Right renal pelvis (tissue), 4 donors: ENCODE results near the gene BCL7B. TPM values are rescaled to one million over a fixed set of nuclear protein-coding genes. Genes with fewer than 3 reads are reported as not detected.
A peak's percentile ranks its signal among the peaks of the same experiment; 100 is the strongest.
"Not testable (repeated sequence)": the region's sequence is repeated elsewhere in the genome, so short reads cannot be mapped to it uniquely, and the experiment has no call there.

Experiments used
- DNase-seq, 4 donors: peaks; one replicate each; pipeline ENCODE4 v3.0.0-alpha.2; 2013; ENCODE audit warnings: low read depth in 4 of 4, low spot score in 3 of 4, missing footprints in 1 of 4
- polyA plus RNA-seq, 4 donors: library from polyadenylated mRNA; unstranded; fragments of 120-200 nt; gene quantifications; one replicate each; pipeline ENCODE4 v1.2.1, GENCODE V29; 2013; ENCODE audit not compliant: insufficient read length in 4 of 4

BCL7B gene
- polyA plus RNA-seq, 4 donors: 37.3 to 43.0 (median 39.5) TPM

DNA sequence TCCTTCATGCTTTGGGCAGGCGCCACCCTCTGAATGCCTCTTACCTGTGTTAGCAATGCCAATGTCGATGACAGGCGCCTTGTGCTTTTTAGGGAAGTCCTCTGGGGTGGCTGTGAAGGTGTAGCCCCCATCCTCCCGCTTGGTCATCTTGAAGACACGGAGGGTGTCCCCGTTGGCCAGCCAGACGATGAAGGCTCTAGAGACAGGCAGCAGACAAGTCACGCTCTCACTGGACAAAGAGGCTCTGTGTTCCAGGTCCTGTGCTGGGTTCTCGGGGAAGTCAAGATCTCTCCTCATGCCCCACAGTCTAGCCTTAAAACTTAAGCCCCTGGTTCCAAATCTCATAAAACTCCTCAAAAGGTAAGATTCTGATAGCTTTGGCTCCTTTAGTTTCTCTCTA is 15.8 kb upstream of the BCL7B start:
- DNase-seq: no peak

DNA sequence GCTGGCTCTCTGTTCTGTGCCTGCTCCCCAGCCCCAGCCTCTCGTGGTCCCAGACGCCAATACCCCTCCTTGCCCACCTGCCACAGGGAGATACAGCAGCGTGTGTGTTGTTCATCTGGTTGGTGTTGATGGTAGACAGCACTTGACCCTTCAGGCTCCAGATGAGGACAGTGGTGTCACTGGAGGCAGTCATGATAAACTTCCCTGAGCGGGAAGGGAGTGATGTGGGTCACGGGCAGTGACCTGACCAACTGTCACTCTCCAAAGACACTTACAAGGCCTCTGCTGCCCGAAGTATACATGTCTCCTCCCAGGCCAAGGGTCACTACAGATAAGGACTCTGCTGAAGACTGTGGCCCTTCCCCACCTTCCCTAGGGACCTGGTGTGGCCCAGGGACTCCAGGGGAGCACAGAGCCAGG is 15.3 kb upstream of the BCL7B start:
- no peak for DNase-seq

DNA sequence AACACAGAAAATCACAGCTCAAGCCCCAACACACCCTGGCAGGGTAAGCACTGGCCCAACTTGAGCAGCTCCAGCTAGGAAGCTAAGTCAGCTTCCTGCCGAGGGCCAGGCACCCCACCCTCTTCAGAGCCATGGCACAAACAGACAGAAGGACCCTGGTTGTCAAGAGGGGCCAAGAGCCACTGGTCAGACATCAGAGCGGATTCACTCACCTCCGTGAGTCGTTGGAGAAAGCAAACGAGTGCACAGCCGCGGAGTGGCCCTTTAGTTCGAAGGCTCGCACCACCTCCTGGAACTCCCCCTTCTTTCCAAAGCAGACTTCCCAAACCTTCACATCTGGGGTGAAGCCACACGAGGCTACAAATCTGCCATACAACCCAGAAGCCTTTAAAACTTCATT is 13.5 kb upstream of the BCL7B start:
- DNase-seq: no peak

DNA sequence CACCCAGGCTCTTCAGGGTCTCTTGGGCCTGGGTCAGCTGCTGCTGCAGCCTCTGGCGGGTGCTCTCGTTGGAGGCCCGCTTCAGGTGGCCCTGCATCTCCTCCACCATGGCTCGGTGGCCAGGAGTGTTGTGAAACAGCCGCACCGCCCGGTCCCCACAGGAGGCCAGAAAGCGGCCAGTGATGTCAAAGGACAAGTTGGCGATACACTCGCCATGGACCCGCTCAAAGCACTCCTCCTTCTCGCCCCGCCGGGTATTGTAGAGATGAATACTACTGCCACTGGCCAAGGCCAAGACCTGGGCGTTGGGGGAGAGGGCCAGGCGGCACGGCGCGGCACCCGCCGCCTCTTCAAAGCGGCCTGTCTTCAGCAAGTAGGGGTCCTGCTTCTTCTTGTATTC is 13.0 kb upstream of the BCL7B start:
- no peak for DNase-seq

DNA sequence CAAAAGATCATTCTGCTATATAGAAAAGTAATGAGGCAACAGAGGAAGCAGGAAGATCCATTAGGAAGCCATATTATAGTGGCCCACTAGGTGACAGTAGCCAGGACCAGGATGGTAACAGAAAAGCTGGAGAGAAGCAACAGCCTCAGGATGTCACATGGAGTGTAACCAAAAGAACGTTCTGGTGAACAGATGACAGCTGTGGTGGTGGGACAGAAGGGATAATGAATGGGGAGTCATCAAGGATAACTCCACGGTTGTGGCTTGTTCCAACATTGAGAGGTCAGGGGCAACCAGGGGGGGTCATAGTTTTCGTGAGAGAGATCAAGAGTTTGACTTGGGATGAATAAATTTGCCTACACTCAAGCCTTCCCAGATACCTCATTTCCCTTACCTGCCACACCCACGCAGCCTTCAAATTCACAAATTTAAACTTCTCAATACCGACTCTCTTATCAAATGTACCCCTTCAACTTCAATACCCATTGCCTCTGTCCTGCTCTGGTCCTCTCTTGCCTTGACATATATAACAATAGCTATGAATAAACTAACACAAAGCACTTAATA is 11.6 kb upstream of the BCL7B start:
- no peak for DNase-seq

DNA sequence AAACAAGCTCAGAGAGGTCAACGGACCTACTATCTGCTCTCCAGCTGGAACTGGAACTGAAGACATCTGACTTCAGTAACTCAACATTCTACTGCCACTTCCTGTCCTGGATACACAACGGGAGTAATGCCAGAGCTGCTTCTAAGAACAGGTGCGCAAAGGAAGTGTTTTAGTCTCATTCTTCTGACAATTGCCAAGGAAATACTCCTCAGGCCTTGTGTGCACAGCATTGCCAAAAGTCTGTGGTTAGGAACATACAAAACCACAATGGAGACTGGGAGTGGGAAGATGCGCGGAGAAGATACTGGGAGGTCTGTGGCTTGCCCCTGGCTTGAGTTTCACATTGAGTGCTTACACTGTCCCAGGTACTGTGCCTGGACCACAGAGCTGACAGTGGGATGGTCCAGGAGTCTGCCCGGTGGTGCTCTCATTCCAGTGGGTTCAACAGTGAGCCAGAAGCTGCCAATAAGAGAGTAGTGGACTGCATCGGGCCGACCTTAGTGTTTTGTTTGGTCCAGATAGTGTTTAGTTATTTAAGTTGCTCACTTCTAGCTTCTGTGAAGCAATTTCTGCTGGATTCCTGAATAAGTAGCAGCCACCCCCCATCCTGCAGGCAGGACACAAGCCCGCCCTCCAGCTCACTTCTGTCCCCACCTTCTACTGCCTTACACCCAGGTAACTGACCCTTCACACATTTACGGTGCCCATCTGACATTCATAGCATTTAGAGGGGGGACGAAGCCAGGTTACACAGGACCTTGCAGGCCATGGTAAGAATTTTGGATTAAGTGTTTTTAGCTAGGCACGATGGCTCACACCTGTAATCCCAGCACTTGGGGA is 10.6 kb upstream of the BCL7B start:
- DNase-seq: no peak

DNA sequence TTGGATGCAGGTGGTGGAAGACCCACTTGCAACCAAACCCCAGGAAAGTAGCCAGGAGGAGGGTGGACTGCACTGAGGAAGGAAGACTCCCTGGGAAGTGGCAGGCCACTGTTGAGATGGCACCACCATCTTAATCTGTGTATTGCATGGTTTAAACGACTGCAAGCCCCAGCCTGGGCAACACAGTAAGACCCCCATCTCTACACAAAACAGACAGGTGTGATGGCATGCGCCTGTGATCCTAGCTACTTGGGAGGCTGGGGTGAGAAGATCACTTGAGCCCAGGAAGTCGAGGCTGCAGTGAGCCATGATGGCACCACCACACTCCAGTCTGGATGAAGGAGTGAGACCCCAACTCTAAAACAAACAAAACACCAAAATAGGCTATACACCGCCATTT is 9.7 kb upstream of the BCL7B start:
- no peak for DNase-seq

DNA sequence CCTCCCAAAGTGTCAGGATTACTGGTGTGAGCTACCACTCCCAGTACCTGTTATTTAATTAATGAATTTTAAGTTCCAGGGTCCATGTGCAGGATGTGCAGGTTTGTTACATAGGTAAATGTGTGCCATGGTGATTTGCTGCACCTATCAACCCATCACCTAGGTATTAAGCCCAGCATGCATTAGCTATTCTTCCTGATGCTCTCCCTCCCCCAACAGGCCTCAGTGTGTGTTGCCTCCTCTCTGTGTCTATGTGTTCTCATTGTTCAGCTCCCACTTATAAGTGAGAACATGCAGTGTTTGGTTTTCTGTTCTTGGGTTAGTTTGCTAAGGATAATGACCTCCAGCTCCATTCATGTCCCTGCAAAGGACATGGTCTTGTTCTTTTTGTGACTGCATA is 8.9 kb upstream of the BCL7B start:
- DNase-seq: not testable (repeated sequence)

DNA sequence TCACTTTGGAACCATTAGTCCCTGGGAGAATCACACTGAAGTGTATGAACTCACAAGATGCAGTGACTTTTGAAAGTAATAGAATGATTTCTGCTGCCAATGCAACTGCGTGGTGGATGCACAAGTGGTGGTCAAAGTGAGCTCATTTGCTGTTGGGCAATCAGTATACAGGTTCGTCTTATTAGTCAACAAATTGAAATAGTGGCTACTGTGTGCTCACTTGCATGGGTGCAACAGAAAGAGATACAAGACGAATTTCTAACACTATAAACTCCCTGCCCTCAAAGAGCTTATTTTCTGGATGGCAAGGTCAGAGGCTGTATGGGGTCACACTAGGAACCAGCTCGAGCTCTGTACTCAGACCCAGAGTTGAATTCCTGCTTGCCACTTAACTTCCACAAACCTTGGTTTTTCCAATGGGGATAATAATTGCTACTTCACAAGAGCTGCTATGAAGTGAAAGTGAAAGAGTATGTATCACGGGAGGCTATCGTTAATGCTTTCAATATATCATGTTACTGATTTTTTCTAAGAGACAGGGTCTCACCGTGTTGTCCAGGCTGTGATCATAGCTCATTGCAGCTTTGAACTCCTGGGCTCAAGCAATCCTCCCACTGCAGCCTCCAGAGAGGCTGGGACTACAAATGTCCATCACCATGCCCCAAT is 8.3 kb upstream of the BCL7B start:
- no peak for DNase-seq

DNA sequence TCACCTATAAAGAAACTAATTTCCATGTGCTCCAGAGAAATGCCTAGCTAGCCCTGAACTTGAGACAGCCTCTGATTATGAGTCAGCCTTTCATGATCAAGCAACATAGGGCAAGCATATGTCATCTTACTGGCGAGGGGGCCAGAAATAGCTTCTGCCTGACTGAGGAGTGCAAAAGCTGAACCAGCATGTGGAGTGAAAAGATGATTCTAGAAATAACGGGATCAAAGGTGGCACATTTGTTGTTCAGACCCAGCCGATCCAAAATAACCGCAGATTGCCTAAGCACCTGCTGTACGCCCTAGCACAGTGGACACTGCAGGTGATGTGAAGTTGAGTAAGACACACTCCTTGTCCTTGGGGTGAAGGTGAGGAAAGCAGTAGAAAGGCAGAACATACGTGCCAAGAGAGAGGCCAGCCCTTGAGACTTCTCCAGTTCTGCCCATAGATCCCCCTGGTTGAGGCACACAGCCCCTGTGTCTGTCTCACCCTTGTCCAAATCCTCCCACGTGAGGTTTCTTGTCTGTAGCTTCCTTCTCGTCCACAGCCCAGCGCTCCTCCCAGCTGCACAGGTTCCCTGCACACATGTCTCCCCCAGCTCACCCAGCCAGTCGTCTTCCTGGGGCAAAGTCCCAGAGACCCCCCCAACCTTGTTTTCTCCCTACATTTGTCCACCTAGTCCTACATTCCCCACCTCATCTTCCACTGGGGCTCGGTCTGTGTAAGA is 2.8 kb upstream of the BCL7B start:
- DNase-seq: no peak

DNA sequence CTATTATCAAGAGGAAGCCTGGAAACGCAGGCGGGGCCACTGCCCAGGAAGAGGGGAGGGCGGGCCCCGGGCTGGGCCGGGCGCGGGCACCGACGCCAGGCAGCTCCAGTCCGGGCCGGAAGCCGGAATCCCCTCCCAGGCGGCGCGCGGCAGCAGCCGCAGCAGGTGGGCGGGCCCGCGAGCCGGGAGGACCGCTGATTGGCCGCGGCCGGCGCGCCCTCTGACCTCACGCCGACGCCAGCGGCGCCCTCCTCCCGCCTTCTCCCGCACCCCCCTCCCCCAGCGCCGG is 438 bp downstream of the BCL7B start:
- DNase-seq: peak; percentile 77 to 81 (median 78)

DNA sequence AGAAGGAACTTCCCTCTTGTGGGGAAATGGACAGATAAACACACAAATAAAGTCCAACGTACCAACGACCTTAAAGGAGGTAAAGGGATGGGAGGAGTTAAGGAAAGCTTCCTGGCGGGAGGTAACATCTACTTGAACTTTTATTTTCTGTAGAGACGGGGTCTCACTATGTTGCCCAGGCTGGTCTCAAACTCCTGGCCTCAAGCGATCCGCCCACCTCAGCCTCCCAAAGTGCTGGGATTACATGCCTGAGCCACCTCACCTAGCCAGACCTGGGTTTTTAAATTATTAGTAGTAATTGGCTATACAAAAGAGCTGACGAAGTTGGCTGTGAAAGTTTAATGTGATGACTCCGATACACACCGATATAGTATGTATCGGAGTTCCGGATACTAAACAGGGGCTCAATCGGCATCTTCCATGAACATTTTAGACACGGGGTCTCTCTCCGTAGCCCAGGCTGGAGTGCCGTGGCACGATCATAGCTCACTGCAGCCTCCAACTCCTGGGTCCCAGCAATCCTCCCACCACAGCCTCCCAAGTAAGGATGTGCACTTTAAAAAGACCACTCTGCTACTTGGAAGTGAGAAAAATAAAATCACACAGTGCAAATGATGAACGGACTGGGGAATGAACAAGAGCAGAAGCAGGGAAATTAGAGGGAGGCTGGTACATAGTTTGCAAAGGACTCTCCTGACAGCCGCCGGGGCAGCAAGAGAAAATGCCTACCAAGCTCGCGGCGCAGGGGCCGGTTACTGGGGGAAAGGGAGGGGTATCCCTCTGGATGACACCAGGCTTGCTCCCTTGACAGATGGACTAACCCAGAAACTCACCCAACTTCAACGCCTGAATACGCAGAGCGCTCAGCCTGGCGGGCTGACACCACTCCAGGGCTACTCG is 1.0 kb downstream of the BCL7B start:
- DNase-seq: no peak

DNA sequence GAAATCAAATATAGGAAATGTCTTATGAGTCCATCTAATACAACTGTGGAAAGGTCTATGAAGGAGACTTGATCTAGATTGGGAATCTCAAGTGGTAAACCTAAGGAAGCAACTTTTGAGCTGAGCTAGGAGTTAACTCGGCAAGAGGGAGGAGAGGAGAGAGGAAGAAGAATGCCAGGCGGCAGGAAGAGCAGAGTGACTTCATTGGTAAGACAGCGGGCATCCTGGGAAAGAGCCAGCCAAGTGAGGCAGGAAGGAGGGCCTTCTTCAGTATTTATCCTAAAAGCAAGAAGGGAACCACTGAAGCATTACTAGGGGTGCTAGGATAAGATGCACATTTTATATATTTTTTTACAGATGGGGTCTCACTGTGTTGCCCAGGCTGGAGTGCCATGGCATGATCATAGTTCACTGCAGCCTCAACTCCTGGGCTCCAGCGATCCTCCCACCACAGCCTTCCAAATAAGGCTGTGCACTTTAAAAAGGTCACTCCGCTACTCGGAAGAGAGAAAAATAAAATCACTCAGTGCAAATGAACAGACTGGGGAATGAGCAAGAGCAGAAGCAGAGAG is 2.0 kb downstream of the BCL7B start:
- DNase-seq: no peak

DNA sequence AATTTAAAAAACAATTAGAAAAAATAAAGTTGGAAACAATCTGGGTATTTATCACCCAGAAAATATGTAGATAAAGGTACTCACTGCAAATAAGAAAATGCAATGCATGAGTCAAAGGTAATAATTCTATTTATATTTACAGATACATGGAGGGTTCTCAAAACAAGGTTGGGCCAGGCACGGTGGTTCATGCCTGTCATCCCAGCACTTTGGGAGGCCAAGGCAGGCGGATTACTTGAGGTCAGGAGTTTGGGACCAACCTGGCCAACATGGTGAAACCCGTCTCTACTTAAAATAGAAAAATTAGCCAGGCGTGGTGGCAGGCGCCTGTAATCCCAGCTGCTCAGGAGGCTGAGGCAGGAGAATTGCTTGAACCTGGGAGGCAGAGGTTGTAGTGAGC is 7.4 kb downstream of the BCL7B start:
- DNase-seq: not testable (repeated sequence)

DNA sequence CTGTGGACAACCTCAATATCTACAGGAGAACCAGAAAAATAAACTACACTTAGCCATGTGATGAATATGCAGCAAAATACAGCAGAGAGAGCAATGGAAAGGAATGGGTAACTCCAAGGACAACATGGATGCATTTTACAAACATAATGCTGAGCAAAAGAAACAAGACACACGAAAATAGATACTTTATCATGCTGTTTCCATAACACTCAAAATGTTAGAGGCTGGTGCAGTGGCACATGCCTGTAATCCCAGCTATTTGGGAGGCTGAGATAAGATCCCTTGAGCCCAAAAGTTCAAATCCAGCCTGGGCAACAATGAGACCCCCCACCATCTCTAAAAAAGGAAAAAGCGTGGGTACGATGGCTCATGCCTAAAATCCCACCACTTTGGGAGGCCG is 8.3 kb downstream of the BCL7B start:
- no peak for DNase-seq

DNA sequence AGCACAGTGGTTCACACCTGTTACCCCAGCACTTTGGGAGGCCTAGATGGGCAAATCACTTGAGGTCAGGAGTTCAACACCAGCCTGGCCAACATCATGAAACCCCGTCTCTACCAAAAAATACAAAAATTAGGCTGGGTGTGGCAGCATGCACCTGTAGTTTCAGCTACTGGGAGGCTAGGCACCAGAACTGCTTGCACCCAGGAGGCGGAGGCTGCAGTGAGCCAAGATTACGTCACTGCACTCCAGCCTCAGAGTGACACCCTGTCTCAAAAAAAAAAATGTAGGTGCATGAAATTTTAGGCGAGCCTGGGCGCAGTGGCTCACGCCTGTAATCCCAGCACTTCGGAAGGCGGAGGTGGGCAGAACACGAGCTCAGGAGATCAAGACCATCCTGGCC is 9.6 kb downstream of the BCL7B start:
- DNase-seq: no peak

DNA sequence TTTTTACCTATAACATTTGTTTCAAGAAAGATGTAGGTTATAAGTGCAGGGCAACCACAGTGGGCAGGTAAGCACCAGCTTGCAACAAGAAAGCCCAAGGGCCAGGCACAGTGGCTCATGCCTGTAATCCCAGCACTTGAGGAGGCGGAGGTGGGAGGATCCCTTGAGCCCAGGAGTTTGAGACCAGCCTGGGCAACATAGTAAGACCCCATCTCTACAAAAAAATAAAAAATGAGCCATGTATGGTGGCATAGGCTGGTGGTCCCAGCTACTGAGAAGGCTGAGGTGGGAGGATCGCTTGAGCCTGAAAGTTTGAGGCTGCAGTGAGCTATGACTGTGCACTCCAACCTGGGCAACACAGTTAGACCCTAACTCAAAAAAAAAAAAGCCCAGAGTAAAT is 12.8 kb downstream of the BCL7B start:
- DNase-seq: no peak

DNA sequence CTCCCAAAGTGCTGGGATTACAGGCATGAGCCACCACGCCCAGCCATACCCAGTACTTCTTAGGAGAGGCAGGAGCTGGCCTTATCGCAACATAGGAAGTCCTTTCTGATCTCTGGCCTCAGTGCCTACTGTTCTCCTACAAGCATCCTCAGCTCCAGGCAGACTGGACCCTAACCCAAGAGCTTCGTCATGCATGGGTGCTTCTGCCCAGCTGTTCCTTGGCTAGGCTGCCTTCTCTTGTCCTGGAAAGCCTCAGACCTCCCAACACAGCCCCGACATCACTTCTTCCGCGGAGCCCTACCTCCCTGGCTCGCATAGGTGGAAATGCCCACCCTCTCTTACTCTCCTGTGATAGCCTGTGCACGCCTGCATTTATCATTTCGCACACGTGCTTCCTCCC is 15.8 kb downstream of the BCL7B start:
- no peak for DNase-seq

DNA sequence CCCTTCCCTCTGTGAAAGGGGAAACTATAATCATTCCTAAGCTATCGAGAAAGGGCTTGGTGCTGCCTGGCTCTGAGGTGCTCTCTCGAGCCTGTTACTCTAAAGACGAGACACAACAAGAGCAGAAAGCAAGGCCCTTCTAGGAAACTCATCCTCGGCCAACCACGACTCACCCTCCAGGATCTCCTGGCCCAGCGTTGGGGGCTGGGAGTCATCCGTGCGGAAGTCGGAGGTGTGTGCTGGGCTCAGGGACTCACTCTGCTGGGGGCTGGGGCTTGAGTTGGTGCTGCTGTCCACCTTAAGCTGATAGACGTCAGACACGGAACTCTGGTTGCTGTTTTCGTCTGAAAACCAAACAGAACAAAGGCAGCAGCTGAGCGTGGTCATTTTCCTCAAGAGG is 17.8 kb downstream of the BCL7B start:
- no peak for DNase-seq

DNA sequence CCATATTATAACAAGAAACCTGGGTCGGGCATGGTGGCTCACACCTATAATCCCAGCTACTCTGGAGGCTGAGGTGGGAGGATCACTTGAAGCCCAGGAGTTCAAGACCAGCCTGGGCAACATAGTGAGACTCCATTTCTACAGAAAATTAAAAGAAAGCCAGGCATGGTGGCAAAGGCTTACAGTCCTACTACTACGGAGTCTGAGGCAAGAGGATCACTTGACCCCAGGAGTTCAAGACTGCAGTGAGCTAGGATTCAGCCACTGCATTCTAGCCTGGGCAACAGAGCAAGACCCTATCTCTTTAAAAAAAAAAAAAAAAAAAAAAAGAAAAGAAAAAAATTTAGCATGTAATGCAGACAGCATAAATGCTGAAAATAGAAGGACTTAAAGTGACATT is 19.0 kb downstream of the BCL7B start:
- DNase-seq: not testable (repeated sequence)
